ENCODE measurements around the gene CCR6. TPM values are rescaled to one million over a fixed set of nuclear protein-coding genes. Genes with fewer than 3 reads are reported as not detected.

The CCR6 gene
- total RNA-seq, 1 experiment from 2014 or later, result not detected

- H3K36me3 Mint-ChIP-seq (ENCODE audit: insufficient read depth in 1 of 3, low read depth in 3 of 3), result no peaks in the 10 kb centered on the region
- no peak overlapping the region for H3K14ac ChIP-seq (ENCODE audit: insufficient read depth, low read length)
- H4K5ac ChIP-seq (ENCODE audit: insufficient read length, low read depth, low read length), result no peak overlapping the region
- no peaks in the 10 kb centered on the region for H3K23me2 ChIP-seq (ENCODE audit: insufficient read length, low read depth, low read length, poor library complexity, severe bottlenecking)
- peaks cover 1% of the 10 kb centered on the region; the same call in 1 of the 2 replicates for H3K27me3 Mint-ChIP-seq (ENCODE audit: low read depth)
- no peak for DNase-seq
- no peaks in the 10 kb centered on the region for H3K79me1 ChIP-seq (ENCODE audit: insufficient read depth, low read depth, low read length, poor library complexity, severe bottlenecking)
- no peak overlapping the region for H4K91ac ChIP-seq (ENCODE audit: insufficient read length, low read depth, low read length)
- no peak overlapping the region for H3K4ac ChIP-seq (ENCODE audit: low read depth, low read length)
- no peaks in the 10 kb centered on the region for H4K20me1 ChIP-seq (ENCODE audit: control insufficient read depth, insufficient read depth, insufficient read length)
- H3K9ac ChIP-seq (ENCODE audit: extremely low read depth, insufficient read length, low read length), result no peak overlapping the region
- no peak overlapping the region for H3K4me2 ChIP-seq (ENCODE audit: insufficient read depth, insufficient read length, low read length)
- H3K9me3 ChIP-seq (ENCODE audit: control insufficient read depth, low read depth, low read length), result no peaks in the 10 kb centered on the region
- no peak overlapping the region for H2BK120ac ChIP-seq (ENCODE audit: low read depth, low read length, poor library complexity, severe bottlenecking)
- no peak overlapping the region for H2AK5ac ChIP-seq (ENCODE audit: insufficient read length, low read length)
- H3K79me2 ChIP-seq (ENCODE audit: insufficient read depth, low read length), result no peaks in the 10 kb centered on the region
- H2BK15ac ChIP-seq (ENCODE audit: low read depth, low read length), result no peak overlapping the region
- no peak overlapping the region for H2AFZ ChIP-seq (ENCODE audit: low read length)
- H4K8ac ChIP-seq (replicated peaks; ENCODE audit: insufficient read length, low read depth, low read length), result no peak overlapping the region
- H3K4me3 Mint-ChIP-seq, result no peak overlapping the region
- no peaks in the 10 kb centered on the region for H3K4me1 ChIP-seq (ENCODE audit: insufficient read depth, low read length)
- no peak overlapping the region for H2BK5ac ChIP-seq (ENCODE audit: insufficient read length, low read length)
- WGBS (ENCODE audit: extremely low coverage, insufficient read length, low lambda C conversion rate), result no CpG with 5 or more reads among the region's 6 CpGs
- H2BK12ac ChIP-seq (ENCODE audit: insufficient read length, low read depth, low read length), result no peak overlapping the region
- no peak overlapping the region for H3K18ac ChIP-seq (ENCODE audit: insufficient read length, low read depth, low read length)
- H3K23ac ChIP-seq (ENCODE audit: insufficient read length, low read depth, low read length), result no peak overlapping the region
- H3K27me3 ChIP-seq (ENCODE audit: insufficient read depth, low read length), result no peaks in the 10 kb centered on the region
- H3T11ph ChIP-seq (ENCODE audit: low read length), result no peak overlapping the region
- H2BK20ac ChIP-seq (ENCODE audit: low read depth, low read length, poor library complexity, severe bottlenecking), result no peak overlapping the region
- H3K56ac ChIP-seq (ENCODE audit: insufficient read length, low read depth, low read length), result no peak overlapping the region
- no peaks in the 10 kb centered on the region; a peak in 1 of 5 replicates for H3K9me3 Mint-ChIP-seq
- TF ChIP-seq CTCF (conservative IDR thresholded peaks at IDR 0.05), result no peak
- no peak overlapping the region for H3K27ac ChIP-seq (ENCODE audit: insufficient read length, low read depth, low read length)
- peaks cover 0 to 9% of the 10 kb centered on the region in 2 experiments; a peak in 2 of 4 replicates for H3K4me1 Mint-ChIP-seq
- H3K27ac Mint-ChIP-seq, result 0 out of 7 replicates have a peak overlapping the region, but pooled peaks of 1 of the 3 experiments have one; percentile 25
Observed at GRCh38 chr6:167129159-167129558, 6.3 kb downstream of the CCR6 start.
